GM18861 (cell line): Measurements from ENCODE around the gene OR51B4.
"Not testable (repeated sequence)": the region's sequence is repeated elsewhere in the genome, so short reads cannot be mapped to it uniquely, and the experiment has no call there.

Experiments used
- ATAC-seq: cut with Tn5 transposase; IDR thresholded peaks from one replicate; pipeline ENCODE4 v1.9.1; 2021; ENCODE audit not compliant: unreplicated experiment

The OR51B4 gene, protein sequence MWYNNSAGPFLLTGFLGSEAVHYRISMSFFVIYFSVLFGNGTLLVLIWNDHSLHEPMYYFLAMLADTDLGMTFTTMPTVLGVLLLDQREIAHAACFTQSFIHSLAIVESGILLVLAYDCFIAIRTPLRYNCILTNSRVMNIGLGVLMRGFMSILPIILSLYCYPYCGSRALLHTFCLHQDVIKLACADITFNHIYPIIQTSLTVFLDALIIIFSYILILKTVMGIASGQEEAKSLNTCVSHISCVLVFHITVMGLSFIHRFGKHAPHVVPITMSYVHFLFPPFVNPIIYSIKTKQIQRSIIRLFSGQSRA

DNA sequence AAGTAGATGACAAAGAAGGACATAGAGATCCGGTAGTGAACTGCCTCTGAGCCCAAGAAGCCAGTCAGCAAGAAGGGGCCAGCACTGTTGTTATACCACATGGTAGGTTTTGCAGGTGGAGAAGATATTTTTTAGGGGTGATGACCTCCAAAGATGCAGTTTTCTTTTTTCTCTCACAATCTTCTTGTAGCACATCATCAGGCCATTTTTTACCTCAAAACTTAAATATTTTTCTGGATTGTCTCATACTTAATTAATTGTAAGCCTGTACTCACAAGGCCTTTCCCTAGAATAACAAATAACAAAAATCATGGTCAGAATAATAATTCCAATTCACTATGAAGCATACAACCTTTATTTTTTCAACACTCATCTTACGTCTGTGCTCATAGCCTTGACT, at the start of gene OR51B4:
Gene OR51B4 (minus strand): TSS at position 101 of the 400 bp plus-strand sequence. CDS start 0 bp downstream, at position 101.
- ATAC-seq: no peak

DNA sequence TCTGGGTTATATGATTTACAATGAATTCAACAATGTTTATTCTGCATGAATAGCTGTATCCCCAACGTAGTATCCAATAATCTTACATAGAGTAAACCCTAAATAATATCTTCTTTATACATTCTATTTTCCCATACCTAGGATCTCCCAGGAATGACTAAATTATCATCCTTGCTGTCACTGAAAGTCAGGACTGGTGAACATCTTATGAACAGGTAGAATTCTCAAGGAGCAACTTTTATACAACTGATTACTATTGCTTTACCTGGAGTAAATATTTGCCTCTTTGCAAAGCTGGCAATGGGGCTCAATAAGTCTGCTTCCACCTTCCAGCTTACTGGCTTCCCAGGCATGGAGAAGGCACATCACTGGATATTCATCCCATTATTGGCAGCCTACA, 49.5 kb upstream of the OR51B4 start, which contains the start of gene OR51B6:
Gene OR51B6 (plus strand): TSS at position 301 of the 400 bp plus-strand sequence. CDS start 0 bp downstream, at position 301.
- ATAC-seq: no peak

DNA sequence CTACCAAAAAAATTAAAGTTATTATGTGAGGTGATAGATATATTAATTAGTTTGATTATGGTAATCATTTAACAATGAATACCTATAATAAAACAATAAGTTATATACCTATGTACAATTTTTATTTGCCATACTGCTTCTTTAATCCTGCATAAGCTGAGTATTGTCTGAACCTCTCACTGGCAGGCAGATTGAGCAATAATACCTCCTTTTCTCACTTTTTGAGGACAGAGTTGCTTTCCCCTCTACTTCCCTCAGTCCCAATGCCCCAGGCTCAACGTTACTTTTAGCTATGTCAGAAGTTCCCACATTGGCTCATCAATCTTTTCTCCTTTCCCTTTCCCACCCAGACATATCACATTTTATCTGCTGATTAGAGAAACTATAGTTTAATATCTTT, 47.8 kb upstream of the OR51B4 start:
- ATAC-seq: no peak

DNA sequence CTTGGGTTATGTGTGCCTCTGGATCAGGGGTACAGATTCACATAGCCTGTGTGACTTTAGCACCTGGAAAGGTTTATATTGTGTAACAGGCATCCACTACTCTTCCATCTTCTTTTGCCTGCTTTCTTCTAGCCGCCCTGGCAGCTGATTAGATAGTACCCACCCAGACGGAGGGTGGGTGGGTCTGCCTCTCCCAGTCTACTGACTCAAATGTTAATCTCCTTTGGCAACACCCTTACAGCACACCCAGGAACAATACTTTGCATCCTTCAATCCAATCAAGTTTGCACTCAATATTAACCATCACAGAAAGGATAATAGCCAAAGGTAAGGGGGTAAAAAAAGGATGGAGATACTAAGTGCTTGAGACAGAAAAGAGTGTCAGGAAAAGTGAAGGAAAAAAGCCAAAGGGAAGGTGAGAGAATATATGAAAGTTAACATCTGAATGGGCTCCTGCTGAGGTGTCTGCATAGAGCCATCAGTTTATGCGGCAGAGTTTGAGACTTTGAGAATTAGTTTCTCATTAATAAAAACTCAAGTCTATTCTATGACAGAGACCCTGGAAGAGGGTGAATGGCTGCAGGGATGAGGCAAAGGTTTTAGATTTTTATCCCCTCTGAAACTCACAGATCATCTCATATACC, 46.9 kb upstream of the OR51B4 start:
- ATAC-seq: no peak

DNA sequence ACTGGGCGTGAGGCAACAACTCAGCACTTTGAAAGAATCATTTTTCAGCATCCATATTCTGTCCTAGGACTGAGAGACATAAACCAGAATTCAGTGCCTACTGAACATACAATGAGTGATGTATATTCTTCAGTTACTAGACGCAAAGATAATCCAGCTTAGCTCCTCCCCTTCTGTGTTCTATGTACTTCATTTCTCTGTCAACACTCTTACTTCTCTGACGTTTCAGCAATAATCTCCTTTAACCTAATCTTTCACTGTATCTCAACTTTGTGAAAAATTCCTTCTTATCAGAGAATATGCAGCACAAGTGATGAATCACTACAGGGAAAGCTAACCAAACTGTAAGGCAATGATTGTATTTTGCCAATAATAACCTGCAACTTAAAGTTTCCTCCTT, 44.1 kb upstream of the OR51B4 start:
- no peak for ATAC-seq

DNA sequence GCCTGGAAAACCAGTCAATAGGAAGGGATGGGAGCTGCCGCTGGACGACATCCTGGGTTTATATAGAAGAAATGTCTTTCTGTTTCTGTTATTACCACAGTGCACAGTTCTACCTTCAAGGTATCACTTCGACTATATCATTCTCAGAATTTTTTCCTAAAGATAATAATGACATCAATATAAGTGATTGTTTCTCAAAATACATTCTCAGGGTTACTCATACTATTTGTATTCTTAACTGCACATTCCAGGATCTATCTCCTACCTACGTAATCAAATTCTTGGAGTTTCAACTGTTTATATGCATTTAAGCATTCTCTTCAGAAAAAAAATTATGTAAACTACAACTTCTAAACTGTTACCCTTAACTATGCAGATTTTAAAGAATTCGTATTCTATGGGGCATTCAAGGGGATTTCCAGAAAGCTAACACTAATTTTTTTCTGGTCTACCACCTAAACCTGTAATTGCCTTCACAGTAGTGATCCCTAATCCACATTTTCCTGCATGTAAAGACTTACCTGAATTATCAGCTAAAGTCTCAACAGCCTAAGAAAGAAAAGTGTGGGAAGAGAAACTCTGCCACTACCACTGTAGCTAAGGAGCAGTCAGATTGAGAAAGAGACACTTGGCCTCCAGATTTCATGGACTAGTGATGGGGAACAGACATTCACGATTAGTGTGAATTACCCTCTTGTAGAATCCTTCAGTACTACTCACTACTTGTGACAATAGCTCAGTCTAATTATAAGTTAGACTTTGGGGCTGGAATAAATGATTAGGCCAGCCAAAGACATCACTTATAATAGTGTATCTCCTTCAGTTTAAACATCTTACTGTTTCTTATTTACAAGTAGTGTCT, 42.0 kb upstream of the OR51B4 start, which contains the start of gene OR51B5:
Gene OR51B5 (minus strand): TSS at position 51 of the 862 bp plus-strand sequence. CDS start 0 bp downstream, at position 51.
- no peak for ATAC-seq

DNA sequence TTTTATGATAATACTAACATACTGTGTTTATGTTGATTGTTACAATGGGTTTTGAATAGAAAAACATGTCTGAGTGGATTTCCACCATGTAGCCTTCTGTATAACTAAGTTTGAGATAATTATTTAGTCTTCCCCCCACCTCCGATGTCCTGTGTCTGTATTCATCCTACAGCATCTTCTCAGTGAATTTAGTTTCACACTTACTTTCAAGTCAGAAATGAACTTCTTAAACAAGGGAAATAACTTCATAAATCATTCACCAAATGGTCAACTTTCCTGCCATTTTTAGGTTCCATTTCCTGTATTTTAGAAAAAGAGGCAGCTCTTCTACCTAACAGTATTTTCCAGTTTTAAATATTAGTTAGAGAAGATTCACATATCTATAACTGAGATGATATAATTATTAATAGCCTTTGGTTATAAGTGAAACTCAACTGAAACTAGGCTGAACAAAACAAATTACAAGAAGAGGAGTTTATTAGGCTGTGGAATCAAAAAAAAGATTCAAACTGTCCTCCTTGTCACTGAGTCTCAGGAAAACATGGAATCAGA, 38.1 kb upstream of the OR51B4 start:
- ATAC-seq: peak; percentile 85

DNA sequence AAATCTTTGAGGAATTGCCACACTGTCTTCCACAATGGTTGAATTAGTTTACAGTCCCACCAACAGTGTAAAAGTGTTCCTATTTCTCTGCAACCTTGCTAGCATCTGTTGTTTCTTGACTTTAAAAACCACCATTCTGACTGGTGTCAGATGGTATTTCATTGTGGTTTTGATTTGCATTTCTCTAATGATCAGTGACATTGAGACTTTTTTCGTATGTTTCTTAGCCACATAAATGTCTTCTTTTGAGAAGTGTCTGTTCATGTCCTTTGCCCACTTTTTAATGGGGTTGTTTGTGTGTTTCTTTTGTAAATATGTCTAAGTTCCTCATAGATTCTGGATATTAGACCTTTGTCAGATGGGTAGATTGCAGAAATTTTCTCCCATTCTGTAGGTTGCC, 35.5 kb upstream of the OR51B4 start:
- ATAC-seq: not testable (repeated sequence)

DNA sequence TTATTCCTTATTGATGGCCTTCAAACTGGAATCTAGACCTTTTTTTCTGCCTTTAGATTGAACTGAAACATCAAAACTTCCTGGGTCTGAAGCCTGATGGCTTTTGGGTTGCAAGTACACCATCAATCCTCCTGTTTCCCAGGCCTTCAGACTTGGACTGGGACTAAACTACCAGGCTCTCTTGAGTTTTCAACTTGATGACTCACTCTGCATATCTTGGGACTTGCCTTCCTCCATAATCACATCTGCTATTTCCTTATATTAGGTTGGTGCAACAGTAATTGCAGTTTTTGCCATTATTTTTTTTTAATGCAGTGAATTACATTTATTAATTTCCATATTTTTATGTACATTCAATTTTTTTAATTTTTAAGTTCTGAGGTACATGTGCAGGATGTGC, 34.6 kb upstream of the OR51B4 start:
- no peak for ATAC-seq

DNA sequence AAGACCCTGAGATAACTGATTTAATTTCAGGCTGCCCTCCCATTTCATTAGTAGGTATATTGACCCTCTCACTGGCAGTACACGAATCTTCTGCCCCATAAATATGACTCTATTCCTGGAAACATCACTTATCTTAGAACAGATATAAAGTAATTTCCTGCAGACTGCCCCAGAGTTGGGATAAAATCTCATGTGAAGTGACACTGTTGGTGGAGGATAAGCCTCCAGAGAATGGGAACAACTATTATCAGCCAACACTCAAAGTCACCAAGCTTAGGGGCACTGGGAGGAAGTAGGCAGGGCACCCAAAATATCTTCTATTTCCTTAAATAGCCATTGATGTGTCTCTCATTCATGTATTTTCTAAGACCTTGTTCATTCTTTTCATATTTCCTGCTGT, 33.4 kb upstream of the OR51B4 start:
- no peak for ATAC-seq

DNA sequence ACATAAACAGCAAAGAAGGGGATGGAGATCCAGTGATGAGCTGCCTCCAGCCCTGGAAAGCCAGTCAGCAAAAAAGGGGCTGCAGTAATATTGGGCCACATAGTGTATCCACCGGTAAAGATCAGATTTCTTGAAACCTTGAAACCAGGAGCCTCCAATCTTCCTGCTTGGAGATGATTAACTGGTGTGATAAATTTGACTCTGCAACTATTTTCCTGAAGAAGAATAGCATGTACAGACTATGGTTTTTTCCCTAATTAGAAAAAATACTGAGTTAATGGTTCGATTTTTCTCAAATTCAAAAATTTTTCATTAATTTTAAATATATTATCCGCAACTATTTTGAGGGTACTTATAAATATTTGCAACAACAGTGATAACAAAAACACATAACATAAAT, 22.5 kb upstream of the OR51B4 start, which contains the start of gene OR51B2:
Gene OR51B2 (minus strand): TSS at position 101 of the 400 bp plus-strand sequence. CDS start 0 bp downstream, at position 101.
- ATAC-seq: no peak

DNA sequence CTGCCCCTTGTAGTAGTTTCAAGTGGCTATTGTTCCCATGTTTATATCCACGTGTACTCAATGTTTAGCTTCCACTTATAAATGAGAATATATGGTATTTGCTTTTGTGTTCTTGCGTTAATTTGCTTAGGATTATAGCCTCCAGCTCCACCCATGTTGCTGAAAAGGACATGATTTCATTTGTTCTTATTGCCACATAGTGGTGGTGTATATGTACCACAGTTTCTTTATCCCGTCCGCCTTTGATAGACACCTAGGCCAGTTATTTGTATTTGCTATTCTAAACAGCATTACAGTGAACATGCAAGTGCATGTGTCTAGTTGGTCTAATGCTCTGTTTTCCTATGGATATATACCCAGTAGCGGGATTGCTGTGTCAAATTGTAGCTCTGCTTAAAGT, 15.5 kb upstream of the OR51B4 start:
- no peak for ATAC-seq

DNA sequence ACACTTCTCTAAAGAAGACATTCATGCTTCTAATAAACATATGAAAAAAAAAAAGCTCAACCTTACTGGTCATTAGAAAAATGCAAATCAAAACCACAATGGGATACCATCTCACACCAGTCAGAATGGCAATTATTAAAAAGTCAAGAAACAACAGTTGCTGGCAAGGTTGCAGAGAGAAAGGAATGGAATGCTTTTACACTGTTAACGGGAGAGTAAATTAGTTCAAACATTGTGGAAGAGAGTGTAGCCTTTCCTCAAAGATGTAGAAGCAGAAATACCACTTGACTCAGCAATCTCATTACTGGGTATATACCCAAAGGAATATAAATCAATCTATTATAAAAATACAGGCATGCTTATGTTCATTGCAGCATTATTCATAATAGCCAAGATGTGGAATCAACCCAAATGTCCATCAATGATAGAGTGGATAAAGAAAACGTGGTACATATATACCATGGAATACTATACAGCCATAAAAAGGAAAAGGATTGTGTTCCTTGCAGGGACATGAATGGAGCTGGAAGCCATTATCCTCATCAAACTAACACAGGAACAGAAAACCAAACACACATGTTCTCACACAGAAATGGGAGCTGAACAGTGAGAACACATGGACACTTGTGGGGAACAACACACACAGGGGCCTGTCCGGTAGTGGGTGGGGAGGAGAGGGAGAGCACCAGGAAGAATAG, 11.7 kb upstream of the OR51B4 start:
- not testable (repeated sequence) for ATAC-seq

DNA sequence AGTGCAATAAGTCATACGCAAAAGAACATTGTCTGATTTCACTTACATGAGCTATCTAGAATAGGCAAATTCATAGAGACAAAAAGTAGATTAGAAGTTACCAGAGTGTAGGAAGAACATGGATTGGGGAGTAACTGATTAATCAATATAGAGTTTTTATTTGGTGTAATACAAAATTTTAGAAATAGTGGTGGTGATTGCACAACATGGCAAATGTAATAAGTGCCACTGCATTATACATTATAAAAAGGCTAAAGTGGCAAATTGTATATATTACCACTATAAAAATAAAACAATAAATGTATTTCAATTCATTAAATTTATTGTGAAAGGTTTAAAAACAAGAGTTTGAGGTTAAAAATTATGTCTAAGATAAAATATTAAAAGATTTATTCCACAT, 8.7 kb upstream of the OR51B4 start:
- no peak for ATAC-seq

DNA sequence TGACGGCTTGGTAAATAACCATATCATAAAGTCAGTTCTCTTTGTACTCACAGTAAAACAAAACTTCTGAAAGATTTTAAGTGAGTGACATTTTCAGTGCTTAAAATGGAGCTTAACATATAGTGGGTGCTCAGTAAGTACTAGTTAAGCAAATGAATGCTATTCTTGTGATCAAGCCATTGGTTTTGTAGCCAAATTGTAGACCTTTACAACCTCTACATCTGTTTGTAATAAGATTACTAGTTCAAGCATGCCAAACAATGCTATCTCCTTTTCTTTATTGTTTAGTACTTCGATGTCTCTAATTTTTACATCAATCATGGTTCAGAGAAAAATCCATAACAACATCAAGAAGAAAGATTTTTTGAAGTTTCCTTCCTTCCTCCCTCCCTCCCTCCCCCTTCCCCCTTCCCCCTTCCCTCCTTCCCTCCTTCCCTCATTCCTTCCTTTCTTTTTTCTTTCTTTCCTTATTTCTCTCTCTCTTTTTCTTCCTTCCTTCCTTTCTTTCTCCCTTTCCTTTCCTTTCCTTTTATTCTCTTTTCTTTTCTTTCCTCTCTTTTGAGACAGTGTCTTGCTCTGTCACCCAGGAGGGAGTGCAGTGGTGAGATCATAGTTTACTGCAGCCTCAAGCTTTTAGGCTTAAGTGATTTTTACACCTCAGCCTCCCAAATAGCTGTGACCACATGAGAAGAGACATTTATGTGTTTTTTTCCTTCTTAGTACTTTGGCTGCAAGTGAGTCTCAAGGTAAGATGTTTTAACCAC, 5.7 kb upstream of the OR51B4 start:
- no peak for ATAC-seq

DNA sequence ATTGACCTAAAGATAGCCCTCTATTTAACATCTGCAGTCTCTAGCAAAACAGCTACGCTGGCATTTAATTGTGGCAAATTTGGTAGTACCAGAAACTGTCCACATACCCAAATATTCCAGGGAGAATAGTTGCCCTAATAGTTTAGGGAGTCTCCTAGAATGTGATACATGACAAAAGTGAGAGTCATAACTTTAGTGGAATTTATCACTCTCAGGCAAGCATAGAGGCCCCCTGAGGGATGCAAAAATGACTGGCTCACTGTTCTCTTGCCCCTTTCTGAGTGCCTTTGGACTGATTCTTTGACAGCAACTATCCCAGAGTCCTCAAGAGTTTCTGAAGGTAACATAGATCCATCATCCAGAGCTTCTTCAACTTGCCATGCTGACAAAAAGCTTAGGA, 2.3 kb upstream of the OR51B4 start:
- ATAC-seq: no peak

DNA sequence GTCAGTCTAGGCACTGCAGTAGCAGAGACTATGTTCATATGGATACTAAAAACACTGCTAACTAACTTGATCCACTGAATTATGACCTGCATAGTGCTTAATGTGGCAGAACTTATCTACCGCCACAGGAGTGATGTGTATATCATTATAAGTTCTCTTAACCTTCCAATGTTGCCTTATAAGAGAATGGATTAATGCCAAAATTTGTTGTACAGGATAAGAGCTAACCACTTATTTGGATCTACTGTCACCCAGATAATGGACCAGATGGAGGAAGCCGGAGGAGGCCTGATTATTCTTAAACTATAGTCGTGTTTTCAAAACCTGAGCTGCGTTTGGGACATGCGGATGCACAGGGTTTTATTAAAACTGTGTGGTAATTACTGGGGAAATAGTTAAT, 1.9 kb upstream of the OR51B4 start:
- ATAC-seq: no peak

DNA sequence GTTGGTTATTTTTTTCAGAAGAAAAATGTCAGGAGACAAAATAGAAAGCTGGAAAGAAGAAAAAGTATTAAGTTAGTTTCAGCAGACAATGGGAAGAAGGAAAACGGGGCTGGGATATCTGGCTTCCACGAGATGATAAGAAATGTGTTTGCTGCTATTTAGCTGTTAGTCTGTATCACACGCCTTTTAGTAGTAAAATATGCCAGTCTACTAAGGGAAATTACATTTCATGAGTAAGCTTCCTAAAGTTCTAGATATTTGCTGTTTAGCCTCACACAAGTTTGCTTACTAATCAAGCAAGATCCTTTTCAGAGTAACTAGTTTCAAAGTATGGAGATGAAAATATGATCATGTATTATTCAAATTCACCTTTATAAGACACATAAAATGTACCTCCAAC, 1.5 kb downstream of the OR51B4 start:
- ATAC-seq: no peak

DNA sequence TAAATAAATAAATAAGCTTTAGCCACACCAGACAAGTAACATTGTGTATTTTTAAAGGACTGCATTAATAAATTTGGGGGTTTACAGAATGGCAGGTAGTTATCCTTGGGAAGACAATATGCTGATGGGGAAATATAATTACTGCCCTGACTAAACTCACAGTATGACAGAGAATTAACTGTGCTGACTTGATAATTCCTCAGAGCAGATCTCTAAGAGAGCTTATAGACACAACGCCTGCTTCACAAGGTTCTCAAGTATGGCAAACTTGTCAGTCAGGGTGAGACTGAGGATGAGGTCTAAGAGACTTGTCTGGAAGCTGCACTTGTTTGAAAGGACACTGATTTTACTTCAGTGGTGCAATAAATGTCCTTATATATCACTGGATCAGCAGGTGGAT, 3.3 kb downstream of the OR51B4 start:
- no peak for ATAC-seq
